Muscle layer of duodenum (tissue), 2 donors: ENCODE measurements around the gene C1orf116.

Source experiments
- H3K27ac ChIP-seq: one replicate; pipeline ENCODE4 v1.7.0; 2013; ENCODE audit warnings: mild to moderate bottlenecking, low read length
- H3K27me3 ChIP-seq: one replicate; pipeline ENCODE4 v1.7.0; 2013; ENCODE audit warnings: low read depth, mild to moderate bottlenecking, control low read depth, low read length
- H3K36me3 ChIP-seq, 2 donors: one replicate each; pipeline ENCODE4 v1.7.0; 2013; ENCODE audit warnings: low read length in 2 of 2, control low read depth in 1 of 2, mild to moderate bottlenecking in 1 of 2; ENCODE audit not compliant: insufficient read depth in 2 of 2, control insufficient read depth in 1 of 2
- H3K4me1 ChIP-seq, 2 donors: one replicate each; pipeline ENCODE4 v1.7.0; 2013; ENCODE audit warnings: low read length in 2 of 2, mild to moderate bottlenecking in 2 of 2, control low read depth in 1 of 2, moderate library complexity in 1 of 2; ENCODE audit not compliant: insufficient read depth in 2 of 2, control insufficient read depth in 1 of 2
- H3K4me3 ChIP-seq, 2 donors: one replicate each; pipeline ENCODE4 v1.7.0; 2013; ENCODE audit warnings: low read length in 2 of 2, low read depth in 1 of 2, mild to moderate bottlenecking in 1 of 2
- H3K9me3 ChIP-seq, 2 donors: one replicate each; pipeline ENCODE4 v1.7.0; 2013; ENCODE audit warnings: low read length in 2 of 2, control low read depth in 1 of 2, mild to moderate bottlenecking in 1 of 2; ENCODE audit not compliant: control insufficient read depth in 1 of 2
- donor health status: healthy.

The C1orf116 gene

GRCh38 chr1:207025146-207025880 is 7.2 kb downstream of the C1orf116 start:
- H3K4me1 ChIP-seq: peaks cover 9 to 14% of the 10 kb centered on the region in 2 donors
- no peak overlapping the region for H3K4me3 ChIP-seq
- no peaks in the 10 kb centered on the region for H3K36me3 ChIP-seq

DNA sequence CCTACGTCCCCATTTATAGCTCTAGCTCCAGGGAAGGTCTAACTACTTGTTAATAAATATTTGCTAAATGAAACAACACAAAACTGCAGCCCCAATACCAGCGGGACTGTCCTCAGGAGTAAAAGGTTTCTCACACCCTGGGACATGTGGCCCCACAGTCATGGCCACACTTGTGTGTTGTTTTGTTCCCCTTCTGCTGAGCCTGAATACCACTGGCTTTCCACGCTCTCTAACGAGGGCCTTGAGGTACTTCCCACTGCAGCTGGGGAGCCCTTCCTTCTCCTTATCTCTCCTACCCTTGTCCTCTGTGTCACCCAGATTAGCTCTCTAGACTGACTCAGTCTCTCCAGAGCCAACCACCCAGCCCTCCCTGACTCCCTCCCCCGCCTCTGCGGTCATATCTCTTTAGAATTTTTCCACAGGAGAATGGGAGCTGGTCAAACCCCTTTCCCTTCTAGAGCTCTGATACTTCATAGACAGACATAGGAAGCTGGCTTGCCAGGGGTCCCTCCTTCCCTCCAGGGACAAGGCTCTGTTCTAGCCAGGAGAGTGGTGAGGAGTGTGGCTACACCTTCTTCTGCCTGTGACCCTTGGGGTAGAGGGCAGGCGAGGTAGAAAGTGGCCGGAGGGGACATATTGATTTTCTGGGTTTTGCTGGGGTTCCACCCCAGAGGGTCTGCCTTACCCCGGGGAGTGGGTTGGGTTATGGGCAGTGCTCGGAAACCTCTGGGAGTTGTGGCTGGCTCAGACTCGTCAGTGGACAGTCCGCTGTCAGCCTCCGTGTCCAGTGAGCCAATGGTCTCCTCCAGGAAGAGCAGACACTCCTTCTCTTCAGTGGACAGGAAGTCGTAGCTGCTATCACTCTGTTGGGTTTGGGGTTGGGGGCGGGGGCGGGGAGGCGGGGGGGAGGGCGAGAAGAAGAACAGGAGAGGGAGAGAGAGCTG is 8.1 kb downstream of the C1orf116 start:
- Histone ChIP-seq H3K4me1 (peaks cover 9 to 14% of the 10 kb centered on the region in 2 donors), H3K9me3 (no peaks in the 10 kb centered on the region), H3K27ac (peak overlapping the region; percentile 77), H3K36me3 (no peaks in the 10 kb centered on the region), H3K4me3 (no peak overlapping the region), H3K27me3 (no peaks in the 10 kb centered on the region)

More at GRCh38 chr1:207025146-207025880, 7.2 kb downstream of the C1orf116 start:
- H3K9me3 ChIP-seq: no peaks in the 10 kb centered on the region
- peak overlapping the region; percentile 66 for H3K27ac ChIP-seq
- no peaks in the 10 kb centered on the region for H3K27me3 ChIP-seq

DNA sequence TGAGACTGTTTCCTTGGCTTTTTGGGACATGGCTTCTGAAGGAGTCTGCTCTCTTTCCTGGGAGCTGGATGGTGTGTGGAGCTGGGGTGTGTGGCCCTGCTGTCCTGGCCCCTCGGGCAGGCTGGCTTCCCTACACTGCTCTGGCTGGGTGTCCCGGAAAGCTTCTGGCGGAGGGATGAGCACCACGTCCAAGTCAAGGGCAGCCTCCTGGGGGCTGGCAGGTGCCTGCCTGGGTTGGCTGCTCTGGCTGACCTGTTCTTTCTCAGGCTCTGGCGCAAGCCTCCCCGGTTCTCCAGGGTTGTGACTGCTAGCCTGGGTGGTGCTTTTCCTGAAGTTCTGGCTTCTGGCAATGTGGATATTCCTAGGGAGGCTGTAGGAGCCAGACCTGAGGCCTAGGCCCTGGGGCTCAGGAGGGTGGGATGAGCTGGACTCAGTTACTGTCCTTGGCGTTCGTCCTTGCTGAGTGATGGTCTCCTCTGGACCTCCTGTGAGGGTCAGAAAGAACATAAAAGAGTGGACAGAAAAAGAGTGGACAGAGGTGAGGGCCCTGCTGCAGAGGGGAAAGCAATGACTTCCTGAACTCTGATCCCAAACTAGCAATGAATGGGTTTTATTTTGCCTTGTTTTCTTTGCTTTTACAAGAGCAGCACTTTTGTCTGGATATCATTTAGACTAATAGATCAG is 9.4 kb downstream of the C1orf116 start:
- Histone ChIP-seq H3K27ac (no peak overlapping the region), H3K27me3 (no peaks in the 10 kb centered on the region), H3K36me3 (no peaks in the 10 kb centered on the region), H3K4me1 (peaks cover 9 to 14% of the 10 kb centered on the region in 2 donors), H3K4me3 (no peak overlapping the region), H3K9me3 (no peaks in the 10 kb centered on the region)

GRCh38 chr1:207021876-207022596 is 10.5 kb downstream of the C1orf116 start:
- no peak overlapping the region for H3K27ac ChIP-seq
- no peaks in the 10 kb centered on the region for H3K9me3 ChIP-seq
- no peaks in the 10 kb centered on the region for H3K27me3 ChIP-seq
- peaks cover 9 to 14% of the 10 kb centered on the region in 2 donors for H3K4me1 ChIP-seq
- H3K36me3 ChIP-seq: no peaks in the 10 kb centered on the region
- H3K4me3 ChIP-seq: no peak overlapping the region

- H3K9me3 ChIP-seq: no peaks in the 10 kb centered on the region
- no peak overlapping the region for H3K4me3 ChIP-seq
- no peaks in the 10 kb centered on the region for H3K36me3 ChIP-seq
- H3K4me1 ChIP-seq: peaks cover 9 to 14% of the 10 kb centered on the region in 2 donors
- no peak overlapping the region for H3K27ac ChIP-seq
- H3K27me3 ChIP-seq: no peaks in the 10 kb centered on the region
These were observed 11.3 kb downstream of the C1orf116 start for GRCh38 chr1:207021139-207021861.

DNA sequence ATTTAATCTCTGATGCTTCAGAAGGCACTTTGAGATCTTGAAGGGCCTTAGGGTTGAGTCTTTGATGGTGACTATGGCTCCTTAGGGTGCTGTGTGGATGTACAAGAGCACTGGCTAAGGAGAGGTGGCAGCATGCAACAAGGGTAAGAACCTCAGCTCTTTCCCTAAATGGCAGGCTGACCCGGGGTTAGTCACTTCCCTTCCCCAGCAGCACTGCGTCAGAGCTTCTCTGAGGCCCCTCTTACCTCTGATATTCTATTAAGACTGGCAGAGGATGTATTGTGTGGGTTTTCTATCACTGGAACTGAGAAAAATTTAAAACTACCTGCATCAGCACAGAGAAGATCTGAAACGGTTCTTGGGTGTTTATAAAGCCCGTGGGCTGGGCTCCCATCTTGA is 11.8 kb downstream of the C1orf116 start:
- no peak overlapping the region for H3K27ac ChIP-seq
- H3K4me3 ChIP-seq: no peak overlapping the region
- no peaks in the 10 kb centered on the region for H3K9me3 ChIP-seq
- H3K36me3 ChIP-seq: no peaks in the 10 kb centered on the region
- H3K4me1 ChIP-seq: peaks cover 9 to 10% of the 10 kb centered on the region in 2 donors
- H3K27me3 ChIP-seq: no peaks in the 10 kb centered on the region

DNA sequence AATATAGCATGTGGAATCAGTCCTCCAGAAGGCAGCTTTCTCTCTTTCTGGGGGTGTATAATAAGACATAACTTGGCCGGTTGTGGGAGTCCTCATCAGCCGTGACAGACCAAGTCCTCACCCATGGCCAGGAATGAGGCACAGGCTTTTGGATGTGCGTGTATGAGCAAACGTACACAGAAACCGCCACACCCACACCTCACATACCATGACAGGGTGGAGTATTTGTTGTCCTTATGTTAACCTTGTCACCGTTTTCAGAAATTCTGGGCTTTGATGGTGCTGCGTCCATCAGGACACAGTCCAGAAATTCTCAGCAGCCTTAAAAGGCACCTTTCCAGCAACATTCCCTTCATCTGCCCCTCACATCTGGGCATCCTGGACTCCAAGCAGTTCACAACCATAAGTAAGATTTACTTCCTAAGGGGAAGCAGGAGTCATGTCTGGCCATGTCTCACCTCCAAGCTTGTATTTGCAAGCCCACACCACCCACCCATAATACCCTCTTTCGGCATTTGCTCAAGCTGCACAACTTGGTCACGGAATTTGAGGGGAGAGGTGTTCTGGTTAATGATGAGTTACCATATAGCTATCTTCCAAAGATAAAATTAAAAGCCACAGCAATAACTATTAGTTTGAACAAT is 12.4 kb downstream of the C1orf116 start:
- H3K4me3 ChIP-seq: no peak overlapping the region
- peaks cover 5% of the 10 kb centered on the region in 2 donors for H3K4me1 ChIP-seq
- no peaks in the 10 kb centered on the region for H3K36me3 ChIP-seq
- no peaks in the 10 kb centered on the region for H3K27me3 ChIP-seq
- H3K27ac ChIP-seq: no peak overlapping the region
- H3K9me3 ChIP-seq: no peaks in the 10 kb centered on the region

- Histone ChIP-seq H3K4me1 (peaks cover 2 to 3% of the 10 kb centered on the region in 2 donors), H3K4me3 (no peak overlapping the region), H3K27me3 (no peaks in the 10 kb centered on the region), H3K36me3 (no peaks in the 10 kb centered on the region), H3K9me3 (no peaks in the 10 kb centered on the region), H3K27ac (no peak overlapping the region)
These were observed 12.9 kb downstream of the C1orf116 start for GRCh38 chr1:207019661-207020060.

GRCh38 chr1:207019161-207019560 is 13.4 kb downstream of the C1orf116 start:
- Histone ChIP-seq H3K4me3 (no peak overlapping the region), H3K9me3 (no peaks in the 10 kb centered on the region), H3K36me3 (no peaks in the 10 kb centered on the region), H3K27me3 (no peaks in the 10 kb centered on the region), H3K4me1 (no peaks in the 10 kb centered on the region), H3K27ac (no peak overlapping the region)

DNA sequence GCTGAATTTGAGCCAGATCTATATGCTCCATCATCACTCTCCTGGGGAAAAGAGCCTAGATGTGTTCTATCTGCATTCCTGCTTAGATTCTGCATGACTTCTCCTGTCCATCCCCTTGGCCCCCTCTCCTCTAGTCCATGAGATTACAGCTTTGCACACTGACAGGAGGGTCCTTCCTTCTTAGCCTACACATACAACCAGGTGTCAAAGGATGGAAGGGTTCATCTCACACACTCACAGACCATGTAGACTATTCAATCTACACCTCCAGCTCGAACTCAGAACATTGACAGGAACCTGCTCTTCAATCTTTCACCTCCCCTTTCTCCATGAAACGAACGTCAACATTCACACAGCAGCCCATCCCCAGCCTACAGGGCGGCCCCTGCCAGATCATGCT is 13.8 kb downstream of the C1orf116 start:
- Histone ChIP-seq H3K9me3 (no peaks in the 10 kb centered on the region), H3K4me3 (no peak overlapping the region), H3K4me1 (no peaks in the 10 kb centered on the region), H3K27ac (no peak overlapping the region), H3K27me3 (no peaks in the 10 kb centered on the region), H3K36me3 (no peaks in the 10 kb centered on the region)
